Measurements from ENCODE around the gene PKD1.
"Not testable (repeated sequence)": the region's sequence is repeated elsewhere in the genome, so short reads cannot be mapped to it uniquely, and the experiment has no call there.

GRCh38 chr16:2129251-2129650 is 6.4 kb downstream of the PKD1 start:
- TF ChIP-seq CTCF (IDR thresholded peaks at IDR 0.05; ENCODE audit: poor library complexity); EZH2 (IDR thresholded peaks at IDR 0.05; ENCODE audit: borderline replicate concordance): not testable (repeated sequence)
